Measurements from ENCODE around the gene FAM163B. TPM values are rescaled to one million over a fixed set of nuclear protein-coding genes. Genes with fewer than 3 reads are reported as not detected.

The FAM163B gene
- total RNA-seq, 2 experiments from 2014 or later = not detected

DNA sequence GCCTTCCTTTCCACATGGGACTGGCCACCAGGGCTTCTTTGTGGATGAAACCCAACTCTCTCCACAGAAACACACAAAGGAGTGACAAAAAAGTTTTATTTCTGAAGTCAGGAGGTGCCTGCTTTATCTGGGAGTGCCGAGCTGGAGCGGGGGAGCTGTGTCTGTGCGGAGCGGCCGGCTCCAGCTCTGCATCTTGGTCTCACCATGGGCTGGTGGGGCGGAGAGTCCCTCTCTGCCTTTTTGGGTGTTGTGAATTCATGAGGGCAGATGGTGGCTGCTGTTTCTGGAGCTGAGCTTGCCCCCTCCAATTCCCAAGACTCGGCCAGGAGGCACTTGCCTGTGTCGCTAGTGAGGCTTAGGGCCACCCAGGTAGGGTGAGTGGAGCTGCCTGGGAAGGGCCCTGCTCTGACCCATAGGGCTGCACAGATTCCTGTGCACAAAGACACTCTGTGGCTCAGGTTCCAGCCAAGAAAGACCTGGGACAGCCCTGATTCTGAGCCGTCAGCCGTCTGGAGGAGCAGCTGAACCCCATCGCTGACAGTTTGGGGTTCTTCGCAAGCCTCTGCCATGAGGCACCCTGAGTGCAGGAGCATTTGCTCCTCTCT, 28.4 kb upstream of the FAM163B start:
- Mint-ChIP-seq H3K9me3 (no peaks in the 10 kb centered on the region), H3K4me3 (no peak overlapping the region), H3K27me3 (ENCODE audit: low read depth) (no peaks in the 10 kb centered on the region), H3K36me3 (ENCODE audit: low read depth) (no peaks in the 10 kb centered on the region), H3K4me1 (ENCODE audit: low read depth) (no peaks in the 10 kb centered on the region), H3K27ac (no peak overlapping the region)
- DNase-seq = no peak
- intact Hi-C loops (cut with micrococcal nuclease) = no loop called here
- CTCF ChIA-PET = interaction anchor here (0.7 to 1.0 kb wide), 2 partner anchors 48 to 105 kb away, joined by 3 read pairs; no protein-coding TSS in a partner anchor

DNA sequence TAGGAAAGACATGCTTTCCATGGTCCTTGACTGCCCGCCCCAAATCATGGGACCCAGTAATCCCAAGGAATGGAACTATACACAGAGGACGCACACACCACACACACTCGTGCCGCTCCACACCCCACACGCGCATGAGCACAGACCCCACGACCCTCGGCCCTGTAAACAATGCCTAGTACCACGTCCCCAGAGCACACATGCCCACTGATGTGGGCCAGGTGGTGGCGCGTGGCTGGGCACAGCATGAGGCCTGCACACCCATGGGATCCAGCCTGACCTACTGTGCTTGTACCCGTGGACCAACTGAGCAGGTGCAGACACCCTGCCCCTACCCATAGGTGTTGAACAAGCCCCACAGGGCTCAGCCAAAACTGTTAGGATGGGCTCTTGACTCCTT, 27.7 kb upstream of the FAM163B start:
- Mint-ChIP-seq H3K4me1 (ENCODE audit: low read depth) (no peaks in the 10 kb centered on the region), H3K36me3 (ENCODE audit: low read depth) (no peaks in the 10 kb centered on the region), H3K27ac (no peak overlapping the region), H3K27me3 (ENCODE audit: low read depth) (no peaks in the 10 kb centered on the region), H3K9me3 (no peaks in the 10 kb centered on the region), H3K4me3 (no peak overlapping the region)
- no peak for DNase-seq
- intact Hi-C loops (cut with micrococcal nuclease) = no loop called here
- CTCF ChIA-PET = interaction anchor here (1.0 kb wide), 1 partner anchor 106 kb away, joined by 3 read pairs; no protein-coding TSS in a partner anchor

DNA sequence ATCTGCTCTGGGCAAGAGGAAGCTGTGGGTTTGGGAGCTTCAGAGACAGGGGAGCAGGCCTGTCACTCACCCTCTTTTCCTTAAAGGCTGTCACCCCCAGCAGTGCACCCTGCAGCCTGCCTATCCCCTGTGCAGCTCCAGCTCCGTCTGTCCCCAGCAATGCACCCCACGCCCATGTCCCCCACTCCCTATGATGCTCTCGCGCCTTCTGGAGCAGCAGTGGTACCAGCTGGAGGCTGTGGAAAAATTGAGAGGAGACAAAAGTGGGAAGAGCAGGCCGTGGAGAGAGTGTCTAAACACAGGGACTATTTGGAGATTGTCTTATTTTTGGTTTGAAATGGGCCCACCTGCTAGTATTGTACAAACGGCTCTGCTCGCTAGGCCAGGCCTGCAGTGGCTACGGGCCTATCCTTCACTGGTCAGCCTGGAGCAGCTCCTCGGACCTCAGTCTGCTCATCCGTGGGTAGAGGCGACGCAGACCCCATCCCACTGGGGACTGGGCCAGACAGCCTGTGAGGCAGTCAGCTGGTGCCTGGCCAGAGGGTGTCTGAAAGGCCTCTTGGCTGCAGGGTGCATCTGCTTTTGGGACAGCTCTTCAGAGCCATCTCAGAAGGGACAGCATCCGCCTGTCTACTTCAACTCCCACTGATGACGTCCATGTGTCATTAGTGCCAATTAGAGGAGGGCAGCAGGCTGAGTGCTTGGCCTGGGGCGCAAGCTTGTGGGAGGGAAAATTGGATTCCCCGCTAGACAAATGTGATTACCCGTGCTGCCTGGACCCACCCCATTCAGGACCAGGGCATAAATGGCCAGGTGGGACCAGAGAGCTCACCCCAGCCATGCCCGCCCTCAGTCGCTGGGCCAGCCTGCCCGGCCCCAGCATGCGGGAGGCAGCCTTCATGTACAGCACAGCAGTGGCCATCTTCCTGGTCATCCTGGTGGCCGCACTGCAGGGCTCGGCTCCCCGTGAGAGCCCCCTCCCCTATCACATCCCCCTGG, 26.6 kb upstream of the FAM163B start, which contains the start of gene DBH:
DBH (plus strand) TSS at position 831 of the 999 bp plus-strand sequence; CDS start at position 840, 9 bp downstream.
- no peaks in the 10 kb centered on the region for H3K4me1 Mint-ChIP-seq (ENCODE audit: low read depth)
- H3K9me3 Mint-ChIP-seq = no peaks in the 10 kb centered on the region
- CTCF ChIA-PET = interaction anchor here (0.7 kb wide), 1 partner anchor 45 kb away, joined by 3 read pairs; no protein-coding TSS in a partner anchor
- no peak within 1 kb of the TSS for H3K4me3 Mint-ChIP-seq
- DNase-seq = no peak
- H3K27ac Mint-ChIP-seq = no peak within 1 kb of the TSS
- intact Hi-C loops (cut with micrococcal nuclease) = no loop called here
- no peaks in the 10 kb centered on the region for H3K36me3 Mint-ChIP-seq (ENCODE audit: low read depth)
- H3K27me3 Mint-ChIP-seq (ENCODE audit: low read depth) = no peaks in the 10 kb centered on the region

DNA sequence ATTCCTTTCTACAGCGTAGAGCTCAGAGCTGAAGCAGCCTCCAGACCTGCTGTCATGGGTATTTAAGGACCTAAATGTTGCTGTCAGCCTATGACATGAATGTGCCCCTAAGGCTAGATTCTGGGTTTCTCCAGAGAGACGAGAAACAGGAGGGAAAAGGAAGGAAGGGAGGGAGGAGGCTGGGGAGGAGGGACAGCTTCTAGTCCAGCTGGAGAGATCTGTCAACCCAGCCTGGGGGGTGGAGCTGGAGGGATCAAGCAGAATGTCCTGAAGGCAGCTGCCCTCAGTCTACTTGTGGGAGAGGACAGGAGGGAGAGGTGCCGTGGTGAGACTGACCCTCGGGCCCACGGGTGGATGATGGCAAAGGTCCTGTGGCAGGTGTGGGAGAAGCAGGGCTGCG, 25.9 kb upstream of the FAM163B start:
- H3K4me1 Mint-ChIP-seq (ENCODE audit: low read depth) = no peaks in the 10 kb centered on the region
- intact Hi-C loops (cut with micrococcal nuclease) = no loop called here
- no peak overlapping the region for H3K4me3 Mint-ChIP-seq
- DNase-seq = no peak
- H3K36me3 Mint-ChIP-seq (ENCODE audit: low read depth) = no peaks in the 10 kb centered on the region
- CTCF ChIA-PET = no interaction called here
- H3K27me3 Mint-ChIP-seq (ENCODE audit: low read depth) = no peaks in the 10 kb centered on the region
- no peaks in the 10 kb centered on the region for H3K9me3 Mint-ChIP-seq
- H3K27ac Mint-ChIP-seq = no peak overlapping the region

DNA sequence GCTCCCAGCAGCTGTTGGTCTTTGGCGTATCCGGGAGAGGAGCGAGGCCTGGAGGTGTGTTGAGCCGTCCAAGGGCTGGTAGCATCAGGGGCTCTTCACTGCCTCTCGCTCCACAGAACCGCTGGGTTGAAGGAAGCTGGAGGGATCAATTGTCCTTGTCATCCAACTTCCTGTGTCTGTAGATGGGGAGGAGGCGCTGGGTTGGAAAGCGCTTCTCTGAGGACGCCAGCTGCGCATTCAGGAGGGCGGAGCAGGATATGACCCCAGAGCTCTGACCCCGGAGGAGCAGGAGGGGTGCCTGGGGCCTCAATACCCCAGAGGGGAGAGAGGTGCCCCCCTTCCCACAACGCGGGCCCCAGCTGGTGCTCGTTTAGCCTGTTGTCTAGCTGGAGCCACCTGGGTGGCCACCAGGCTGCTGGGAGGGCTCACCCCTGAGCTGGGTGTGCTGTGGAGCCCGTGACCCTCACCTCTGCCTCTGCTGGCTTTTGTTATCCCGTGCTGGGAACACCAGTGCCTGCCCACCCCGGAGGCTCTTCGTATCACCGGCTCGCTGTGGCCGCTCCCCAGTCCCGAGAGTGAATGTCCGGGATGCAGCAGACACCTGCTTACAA, 25.0 kb upstream of the FAM163B start:
- intact Hi-C loops (cut with micrococcal nuclease) = no loop called here
- Mint-ChIP-seq H3K4me3 (no peak overlapping the region), H3K27me3 (ENCODE audit: low read depth) (no peaks in the 10 kb centered on the region), H3K4me1 (ENCODE audit: low read depth) (no peaks in the 10 kb centered on the region), H3K9me3 (no peaks in the 10 kb centered on the region), H3K27ac (no peak overlapping the region), H3K36me3 (ENCODE audit: low read depth) (no peaks in the 10 kb centered on the region)
- CTCF ChIA-PET = no interaction called here
- no peak for DNase-seq

DNA sequence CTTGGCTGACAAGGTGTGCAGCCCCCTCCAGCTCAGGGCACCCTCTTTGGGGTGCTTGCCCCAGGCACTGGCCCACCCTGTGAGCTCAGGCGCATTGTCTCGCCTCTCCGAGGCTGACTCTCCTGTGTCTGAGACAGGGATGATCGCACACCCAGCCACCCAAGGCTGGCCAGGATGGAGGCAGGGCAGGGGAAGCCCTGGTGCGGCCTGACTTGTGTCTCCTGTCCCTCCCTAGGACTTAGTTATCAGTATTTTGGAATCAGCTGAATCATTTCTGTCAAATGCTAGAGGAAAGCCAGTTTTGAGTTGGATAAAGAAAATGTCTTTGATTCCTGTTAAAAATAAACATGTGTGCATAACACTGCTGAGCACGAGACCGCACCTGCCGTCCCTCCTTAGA, 24.5 kb upstream of the FAM163B start:
- H3K36me3 Mint-ChIP-seq (ENCODE audit: low read depth) = no peaks in the 10 kb centered on the region
- no peaks in the 10 kb centered on the region for H3K4me1 Mint-ChIP-seq (ENCODE audit: low read depth)
- no peaks in the 10 kb centered on the region for H3K27me3 Mint-ChIP-seq (ENCODE audit: low read depth)
- no peak overlapping the region for H3K4me3 Mint-ChIP-seq
- H3K9me3 Mint-ChIP-seq = no peaks in the 10 kb centered on the region
- intact Hi-C loops (cut with micrococcal nuclease) = no loop called here
- no peak overlapping the region for H3K27ac Mint-ChIP-seq
- no peak for DNase-seq
- CTCF ChIA-PET = no interaction called here

DNA sequence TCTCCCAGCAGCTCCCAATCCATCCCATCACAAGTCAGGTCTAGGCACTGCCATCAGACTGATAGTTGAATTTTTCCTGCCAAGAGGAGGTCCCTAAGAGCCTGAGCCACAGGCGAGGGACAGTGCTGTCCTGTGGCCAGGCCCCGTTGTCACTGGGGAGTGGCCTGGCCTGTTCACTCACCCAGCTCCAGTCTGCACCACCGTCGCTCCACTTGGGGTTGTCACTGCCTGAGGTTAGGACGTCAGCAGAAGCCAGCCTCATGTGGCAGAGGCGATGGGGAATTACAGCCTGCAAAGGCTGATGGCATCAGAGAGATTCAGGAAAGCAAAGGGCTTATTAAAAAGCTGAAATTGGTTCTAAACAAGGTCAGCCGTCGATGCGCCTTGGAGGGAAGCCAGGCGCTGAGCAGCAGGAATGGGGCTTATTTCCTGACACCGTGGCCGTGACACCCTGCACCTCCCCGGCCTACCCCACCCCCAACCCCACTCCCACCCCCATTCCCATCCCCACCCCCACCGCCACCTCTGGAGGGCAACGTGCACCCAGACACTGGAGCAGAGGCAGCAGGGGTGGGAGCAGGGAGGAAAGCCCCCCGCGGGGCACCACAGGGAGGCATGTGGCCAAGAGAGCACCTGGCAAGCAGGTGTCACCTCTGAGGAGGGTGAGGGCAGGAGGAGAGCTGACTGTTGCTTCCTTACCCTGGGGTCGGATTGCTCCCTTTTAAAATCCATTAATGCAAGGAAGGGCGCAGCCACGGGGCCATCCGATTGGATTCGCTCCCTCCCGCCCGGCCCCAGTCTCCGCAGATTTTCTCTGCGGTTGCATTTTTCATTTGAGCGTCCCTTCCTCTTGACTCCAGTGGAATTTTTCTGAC, 23.9 kb upstream of the FAM163B start:
- CTCF ChIA-PET = no interaction called here
- H3K4me3 Mint-ChIP-seq = no peak overlapping the region
- no peaks in the 10 kb centered on the region for H3K4me1 Mint-ChIP-seq (ENCODE audit: low read depth)
- H3K27ac Mint-ChIP-seq = no peak overlapping the region
- H3K36me3 Mint-ChIP-seq (ENCODE audit: low read depth) = no peaks in the 10 kb centered on the region
- DNase-seq = no peak
- no peaks in the 10 kb centered on the region for H3K27me3 Mint-ChIP-seq (ENCODE audit: low read depth)
- intact Hi-C loops (cut with micrococcal nuclease) = no loop called here
- H3K9me3 Mint-ChIP-seq = no peaks in the 10 kb centered on the region

DNA sequence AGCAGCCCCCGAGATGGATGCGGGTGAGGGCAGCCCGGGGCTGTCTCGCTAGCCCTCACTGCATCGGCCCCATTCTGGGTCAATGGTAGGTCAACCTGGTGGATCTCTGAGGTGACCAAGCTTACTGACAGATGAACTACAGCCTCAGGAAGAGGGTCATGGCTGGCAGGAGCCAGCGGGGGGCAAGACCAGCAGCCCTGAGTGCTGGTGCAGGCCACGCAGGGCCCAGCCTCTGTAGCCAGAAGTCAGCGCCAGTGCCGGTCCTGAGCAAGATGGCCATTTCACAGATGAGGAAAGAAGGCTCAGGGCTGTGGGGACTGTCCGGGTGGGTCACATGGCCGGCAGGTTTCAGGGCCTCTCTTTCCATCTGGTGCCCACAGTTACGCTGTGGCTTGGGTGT, 21.9 kb upstream of the FAM163B start:
- CTCF ChIA-PET = interaction anchor here (0.6 to 0.8 kb wide), 2 partner anchors 93 to 98 kb away, joined by 3 to 7 read pairs; no protein-coding TSS in a partner anchor
- Mint-ChIP-seq H3K27me3 (ENCODE audit: low read depth) (no peaks in the 10 kb centered on the region), H3K27ac (no peak overlapping the region), H3K4me3 (no peak overlapping the region), H3K4me1 (ENCODE audit: low read depth) (no peaks in the 10 kb centered on the region), H3K36me3 (ENCODE audit: low read depth) (no peaks in the 10 kb centered on the region), H3K9me3 (peaks cover 11% of the 10 kb centered on the region)
- intact Hi-C loops (cut with micrococcal nuclease) = no loop called here
- DNase-seq = no peak

DNA sequence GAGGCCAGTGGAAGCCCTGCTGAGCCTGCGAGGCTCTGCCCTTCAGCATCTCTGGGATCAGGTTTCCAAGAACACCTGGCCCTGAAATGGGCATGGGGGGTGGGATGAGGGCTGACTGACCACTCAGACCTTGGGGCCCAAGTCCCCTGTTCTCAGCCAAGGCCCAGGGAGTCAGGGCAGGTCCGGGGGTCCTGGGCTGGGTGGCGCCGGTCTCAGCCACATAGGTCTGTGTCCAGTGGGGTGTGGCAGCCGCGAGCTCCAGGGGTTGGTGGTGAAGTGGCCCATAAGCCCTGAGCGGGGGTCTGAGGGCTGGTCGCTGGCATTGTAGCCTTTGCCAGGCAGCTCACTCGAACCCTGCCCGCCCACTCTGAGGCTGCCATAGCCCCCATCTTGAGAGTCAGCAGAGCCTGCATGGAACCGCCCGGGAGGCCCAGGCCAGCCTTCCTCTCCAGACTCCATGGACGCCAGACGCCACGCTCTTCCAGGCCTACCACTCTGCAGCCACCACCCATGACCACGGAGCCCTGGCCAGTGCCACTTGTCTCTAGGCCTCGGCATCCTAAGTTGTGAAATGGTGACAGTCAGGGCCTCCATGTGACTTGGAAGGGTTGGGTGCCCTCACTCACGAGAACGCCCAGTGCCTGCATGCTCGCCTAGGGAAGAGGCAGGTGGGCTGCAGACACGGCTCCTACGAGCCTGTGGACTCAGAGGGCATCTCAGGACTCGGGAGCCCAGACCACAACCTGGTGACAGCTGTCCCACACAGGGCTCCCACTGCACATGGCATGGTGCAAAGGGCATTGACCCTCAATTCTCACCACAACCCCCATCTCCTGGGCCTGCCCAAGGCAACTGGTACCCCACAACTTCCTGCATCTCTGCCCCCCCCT, 20.3 kb upstream of the FAM163B start:
- Mint-ChIP-seq H3K4me1 (ENCODE audit: low read depth) (no peaks in the 10 kb centered on the region), H3K27ac (no peak overlapping the region), H3K9me3 (peaks cover 13% of the 10 kb centered on the region), H3K36me3 (ENCODE audit: low read depth) (no peaks in the 10 kb centered on the region), H3K4me3 (no peak overlapping the region), H3K27me3 (ENCODE audit: low read depth) (no peaks in the 10 kb centered on the region)
- CTCF ChIA-PET = no interaction called here
- intact Hi-C loops (cut with micrococcal nuclease) = no loop called here
- DNase-seq = no peak

DNA sequence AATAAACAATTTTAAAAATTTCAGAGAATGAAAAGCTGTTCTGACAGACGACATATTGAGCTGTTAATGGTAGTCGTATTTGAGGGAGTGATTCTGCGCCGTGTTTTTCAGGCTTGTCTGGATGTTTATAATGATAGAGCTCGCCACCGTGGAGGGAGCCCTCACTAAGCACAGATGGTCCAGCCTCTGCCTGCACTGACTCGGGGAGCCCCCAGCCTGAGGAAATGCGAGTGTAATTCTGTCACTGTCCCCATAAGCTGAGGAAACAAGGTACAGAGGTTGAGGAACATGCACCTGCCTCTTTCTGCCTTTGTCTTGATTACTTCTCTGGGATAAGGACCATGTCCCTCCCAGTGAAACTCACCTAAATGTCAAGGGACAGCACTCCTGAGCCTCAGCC, 19.6 kb upstream of the FAM163B start:
- Mint-ChIP-seq H3K4me3 (no peak overlapping the region), H3K36me3 (ENCODE audit: low read depth) (no peaks in the 10 kb centered on the region), H3K4me1 (ENCODE audit: low read depth) (no peaks in the 10 kb centered on the region), H3K27ac (no peak overlapping the region), H3K9me3 (peaks cover 13% of the 10 kb centered on the region), H3K27me3 (ENCODE audit: low read depth) (no peaks in the 10 kb centered on the region)
- intact Hi-C loops (cut with micrococcal nuclease) = no loop called here
- no peak for DNase-seq
- CTCF ChIA-PET = interaction anchor here (0.7 kb wide), 1 partner anchor 39 kb away, joined by 3 read pairs; no protein-coding TSS in a partner anchor

DNA sequence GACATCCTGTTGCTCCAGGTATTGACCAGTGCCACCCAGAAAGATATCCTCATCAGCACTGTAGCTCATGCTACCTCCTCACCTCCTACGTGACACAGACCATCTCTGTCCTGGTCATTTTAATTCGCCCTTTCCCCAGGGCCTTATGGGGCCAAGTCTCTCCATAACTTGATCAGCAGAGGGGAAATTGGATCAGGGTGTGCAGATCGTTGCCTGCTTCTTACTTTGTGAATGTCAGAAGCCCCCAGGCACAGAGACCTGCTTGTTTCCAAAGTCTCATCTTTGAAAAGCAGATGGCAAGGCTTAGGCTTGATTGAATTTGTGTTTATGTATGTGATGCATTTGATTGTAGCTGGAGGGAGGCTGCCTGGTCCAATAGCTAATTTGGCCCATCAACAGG, 18.2 kb upstream of the FAM163B start:
- intact Hi-C loops (cut with micrococcal nuclease) = no loop called here
- CTCF ChIA-PET = no interaction called here
- H3K27ac Mint-ChIP-seq = no peak overlapping the region
- DNase-seq = no peak
- no peaks in the 10 kb centered on the region for H3K27me3 Mint-ChIP-seq (ENCODE audit: low read depth)
- H3K4me1 Mint-ChIP-seq (ENCODE audit: low read depth) = peaks cover 7% of the 10 kb centered on the region
- no peaks in the 10 kb centered on the region for H3K36me3 Mint-ChIP-seq (ENCODE audit: low read depth)
- peaks cover 13% of the 10 kb centered on the region for H3K9me3 Mint-ChIP-seq
- H3K4me3 Mint-ChIP-seq = no peak overlapping the region

Measured in activated naive CD4-positive, alpha-beta T cell treated with anti-CD3 and anti-CD28 coated beads for 36 hours (primary cell).